RCC 7860 (cell line): ENCODE data around the gene MYLK.
A peak's percentile ranks its signal among the peaks of the same experiment; 100 is the strongest.

Source experiments
- DNase-seq: peaks from one replicate; pipeline ENCODE4 v3.0.0-alpha.2; 2015; ENCODE audit warnings: low spot score
- FAIRE-seq: peaks from 2 replicates; lab custom pipeline; 2012; peaks lifted over from hg19 to GRCh38; lab: Jason Lieb, UNC

The MYLK gene

GRCh38 chr3:123798550-123798949 lies 85.6 kb downstream of the MYLK start:
- FAIRE-seq (no peak), DNase-seq (no peak)

- DNase-seq (no peak), FAIRE-seq (no peak)
These were observed 88.5 kb downstream of the MYLK start for GRCh38 chr3:123795471-123796251.

- FAIRE-seq (no peak), DNase-seq (no peak)
These were observed 90.7 kb downstream of the MYLK start for GRCh38 chr3:123793425-123793824.

- FAIRE-seq (no peak), DNase-seq (no peak)
These were observed 91.5 kb downstream of the MYLK start for GRCh38 chr3:123792473-123793201.

GRCh38 chr3:123791898-123792297 lies 92.2 kb downstream of the MYLK start:
- FAIRE-seq, result no peak

GRCh38 chr3:123791417-123791816 lies 92.7 kb downstream of the MYLK start:
- FAIRE-seq (no peak), DNase-seq (no peak)

More at GRCh38 chr3:123791898-123792297, 92.2 kb downstream of the MYLK start:
- DNase-seq, result peak; percentile 27

GRCh38 chr3:123791073-123791370 lies 93.1 kb downstream of the MYLK start:
- FAIRE-seq (no peak), DNase-seq (no peak)

GRCh38 chr3:123790254-123791072 lies 93.7 kb downstream of the MYLK start:
- FAIRE-seq (no peak), DNase-seq (no peak)

- FAIRE-seq, result no peak
- no peak for DNase-seq
These were observed 94.4 kb downstream of the MYLK start for GRCh38 chr3:123789760-123790159.

- FAIRE-seq (no peak), DNase-seq (no peak)
These were observed 95.0 kb downstream of the MYLK start for GRCh38 chr3:123789160-123789559.

- DNase-seq (no peak), FAIRE-seq (no peak)
These were observed 95.4 kb downstream of the MYLK start for GRCh38 chr3:123788710-123789109.

GRCh38 chr3:123787133-123787532 lies 97.0 kb downstream of the MYLK start:
- FAIRE-seq (no peak), DNase-seq (no peak)

- DNase-seq (no peak), FAIRE-seq (no peak)
These were observed 98.5 kb downstream of the MYLK start for GRCh38 chr3:123785602-123786001.

GRCh38 chr3:123783811-123784210 lies 100.3 kb downstream of the MYLK start:
- DNase-seq (no peak), FAIRE-seq (no peak)

- DNase-seq, result no peak
- FAIRE-seq, result no peak
These were observed 101.0 kb downstream of the MYLK start for GRCh38 chr3:123783050-123783689.

GRCh38 chr3:123782488-123782887 lies 101.6 kb downstream of the MYLK start:
- no peak for DNase-seq
- no peak for FAIRE-seq

GRCh38 chr3:123781571-123782275 lies 102.4 kb downstream of the MYLK start:
- DNase-seq (no peak), FAIRE-seq (no peak)

GRCh38 chr3:123781138-123781537 lies 103.0 kb downstream of the MYLK start:
- DNase-seq (no peak), FAIRE-seq (no peak)

GRCh38 chr3:123780656-123781055 lies 103.5 kb downstream of the MYLK start:
- FAIRE-seq (no peak), DNase-seq (peak; percentile 58)

GRCh38 chr3:123779655-123780231 lies 104.4 kb downstream of the MYLK start:
- FAIRE-seq (no peak), DNase-seq (no peak)
